GM12873 (cell line): ENCODE measurements around the gene FIGNL2.

Experiments used
- TF ChIP-seq, protein P1 (sequence below): IDR thresholded peaks from 2 replicates; pipeline ENCODE4 v1.5.1; 2012; ENCODE audit warnings: low read depth, mild to moderate bottlenecking, moderate library complexity, low read length, control low read depth; ENCODE audit not compliant: insufficient read depth; ENCODE audit errors: missing control alignments

The FIGNL2 gene

DNA sequence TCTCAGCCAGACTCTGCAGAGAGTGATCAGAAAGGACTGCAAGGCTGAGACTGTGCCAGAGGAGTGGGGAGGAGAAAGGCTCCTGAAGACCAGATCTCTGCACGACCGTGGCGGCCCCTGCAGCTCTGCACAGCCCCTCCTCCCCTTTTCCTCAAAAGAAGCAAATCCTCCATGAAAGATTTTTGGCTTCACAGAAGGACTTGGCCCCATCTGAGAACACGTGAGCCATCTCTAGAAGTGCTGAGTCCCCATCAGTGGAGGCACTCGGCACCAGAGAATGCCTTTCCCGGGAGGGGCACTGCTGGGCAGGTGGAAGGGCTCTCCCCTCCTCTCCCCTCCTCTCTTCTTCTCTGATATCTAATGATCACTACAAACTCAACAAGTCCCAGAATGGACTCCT, 6.8 kb downstream of the FIGNL2 start:
- TF ChIP-seq, protein P1, sequence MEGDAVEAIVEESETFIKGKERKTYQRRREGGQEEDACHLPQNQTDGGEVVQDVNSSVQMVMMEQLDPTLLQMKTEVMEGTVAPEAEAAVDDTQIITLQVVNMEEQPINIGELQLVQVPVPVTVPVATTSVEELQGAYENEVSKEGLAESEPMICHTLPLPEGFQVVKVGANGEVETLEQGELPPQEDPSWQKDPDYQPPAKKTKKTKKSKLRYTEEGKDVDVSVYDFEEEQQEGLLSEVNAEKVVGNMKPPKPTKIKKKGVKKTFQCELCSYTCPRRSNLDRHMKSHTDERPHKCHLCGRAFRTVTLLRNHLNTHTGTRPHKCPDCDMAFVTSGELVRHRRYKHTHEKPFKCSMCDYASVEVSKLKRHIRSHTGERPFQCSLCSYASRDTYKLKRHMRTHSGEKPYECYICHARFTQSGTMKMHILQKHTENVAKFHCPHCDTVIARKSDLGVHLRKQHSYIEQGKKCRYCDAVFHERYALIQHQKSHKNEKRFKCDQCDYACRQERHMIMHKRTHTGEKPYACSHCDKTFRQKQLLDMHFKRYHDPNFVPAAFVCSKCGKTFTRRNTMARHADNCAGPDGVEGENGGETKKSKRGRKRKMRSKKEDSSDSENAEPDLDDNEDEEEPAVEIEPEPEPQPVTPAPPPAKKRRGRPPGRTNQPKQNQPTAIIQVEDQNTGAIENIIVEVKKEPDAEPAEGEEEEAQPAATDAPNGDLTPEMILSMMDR = no peak

DNA sequence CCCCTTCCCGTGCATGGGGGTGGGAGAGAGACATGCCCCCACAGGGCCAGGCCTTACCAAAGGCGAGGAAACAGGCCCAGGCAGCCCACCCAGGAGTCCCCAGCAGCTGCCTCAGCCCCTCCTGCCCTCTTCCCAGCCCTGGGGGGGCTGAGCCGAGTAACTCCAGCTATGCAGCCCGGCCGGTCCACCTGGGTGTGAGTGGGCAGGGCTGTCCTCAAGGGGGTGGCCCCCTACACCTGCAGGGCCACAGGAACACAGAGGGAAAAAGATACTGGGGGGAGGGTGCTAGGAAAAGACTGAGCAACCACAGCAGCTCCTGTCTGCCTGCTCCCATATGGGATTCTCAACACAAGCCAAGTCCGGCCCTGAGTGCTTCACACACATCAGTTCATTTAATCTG, 7.6 kb downstream of the FIGNL2 start:
- TF ChIP-seq, protein P1 = no peak

GRCh38 chr12:51839310-51839947, 9.1 kb downstream of the FIGNL2 start:
- TF ChIP-seq, protein P1 = no peak

DNA sequence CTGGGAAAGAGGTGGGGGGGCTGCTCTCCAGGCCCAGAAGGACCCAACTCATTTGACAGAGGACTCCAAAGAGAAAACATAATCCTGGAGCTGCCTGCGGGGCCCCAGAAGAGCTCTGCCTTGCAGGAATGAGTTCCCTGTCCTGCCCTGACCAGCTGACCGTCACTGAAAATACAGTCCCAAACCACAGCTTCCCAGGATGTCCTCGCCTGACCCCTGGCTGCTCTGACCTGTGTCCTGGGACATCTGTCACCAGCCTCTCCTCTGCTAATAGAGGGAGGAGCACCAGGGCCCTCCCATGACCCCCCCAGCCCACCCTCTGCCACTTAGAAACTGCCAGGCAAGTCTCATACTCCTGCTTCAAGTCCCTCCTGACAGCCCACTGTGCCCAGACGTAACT, 9.8 kb downstream of the FIGNL2 start:
- TF ChIP-seq, protein P1 = no peak

DNA sequence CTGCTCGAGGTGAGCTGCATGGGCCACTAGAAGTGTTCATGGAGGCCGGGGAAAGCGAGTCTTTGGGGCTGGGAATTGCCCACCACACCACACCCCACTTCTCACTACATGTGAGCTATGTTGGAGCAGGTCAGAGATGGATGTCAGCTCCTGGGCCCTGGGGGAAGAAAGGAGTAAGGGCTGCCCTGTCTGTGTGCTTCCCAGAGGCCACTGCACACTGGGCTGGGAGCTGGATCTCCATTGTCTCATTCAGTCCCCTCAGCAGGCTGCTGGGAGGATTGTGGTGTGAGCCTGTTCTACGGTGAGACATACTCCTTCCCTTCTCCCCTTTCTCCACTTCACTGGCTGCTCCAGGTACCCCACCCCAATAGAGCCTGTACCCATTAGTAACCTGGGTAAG, 10.5 kb downstream of the FIGNL2 start:
- TF ChIP-seq, protein P1 = no peak

- TF ChIP-seq, protein P1 = no peak
Observed at GRCh38 chr12:51837286-51837685, 11.2 kb downstream of the FIGNL2 start.

DNA sequence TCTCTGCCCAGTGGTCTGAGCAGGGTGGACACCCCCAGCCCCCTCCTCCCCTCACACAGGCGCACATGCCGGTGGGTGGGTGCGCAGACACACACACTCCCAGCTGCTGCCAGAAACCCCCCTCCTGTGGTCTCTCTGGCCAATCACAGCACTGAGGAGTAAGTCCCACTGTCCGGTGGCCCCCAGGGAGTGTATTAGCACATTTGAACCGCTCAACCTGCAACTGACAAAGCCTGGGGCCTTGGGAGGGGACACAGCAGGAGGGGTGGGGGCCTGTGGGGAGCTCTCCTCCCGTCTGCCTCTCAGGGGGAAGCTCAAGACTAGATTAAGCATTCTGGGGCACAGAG, 11.7 kb downstream of the FIGNL2 start:
- TF ChIP-seq, protein P1 = no peak
